Measurements from ENCODE around the gene GSE1. TPM values are rescaled to one million over a fixed set of nuclear protein-coding genes. Genes with fewer than 3 reads are reported as not detected.

GSE1 gene
- total RNA-seq, 1 experiment from 2014 or later: 90.2 TPM

GRCh38 chr16:85566561-85567100 is 46.5 kb upstream of the GSE1 start (continued):
- TF ChIP-seq ATF3 (IDR thresholded peaks at IDR 0.05): no peak

- no peak for ATAC-seq
Measured at GRCh38 chr16:85567101-85567866, 45.8 kb upstream of the GSE1 start.

More at GRCh38 chr16:85567101-85567866, 45.8 kb upstream of the GSE1 start:
- no peak overlapping the region for H3K4me2 ChIP-seq (ENCODE audit: low read length)
- peaks cover 24 to 49% of the 10 kb centered on the region in 2 experiments for H3K4me1 ChIP-seq (ENCODE audit: control insufficient read depth in 1 of 2, insufficient read depth in 2 of 2, low read length in 2 of 2)
- no peak for TF ChIP-seq TCF7L2 (IDR thresholded peaks at IDR 0.05; ENCODE audit: borderline replicate concordance, extremely low read depth, insufficient read depth, insufficient read length)
- no peak for TF ChIP-seq JUND (IDR thresholded peaks at IDR 0.05)
- no peak for TF ChIP-seq MAX (IDR thresholded peaks at IDR 0.05)
- no peak for TF ChIP-seq EZH2phosphoT487 (IDR thresholded peaks at IDR 0.05; ENCODE audit: borderline replicate concordance)
- no peak for TF ChIP-seq CTCF (IDR thresholded peaks at IDR 0.05 in 2 of 3, conservative IDR thresholded peaks at IDR 0.05 in 1 of 3; ENCODE audit: borderline replicate concordance in 1 of 3, insufficient read depth in 1 of 3, low read depth in 2 of 3, low read length in 2 of 3)
- TF ChIP-seq EGR1 (IDR thresholded peaks at IDR 0.05; ENCODE audit: low read depth): no peak
- TF ChIP-seq CEBPB (IDR thresholded peaks at IDR 0.05; ENCODE audit: low read depth): no peak
- no peak for TF ChIP-seq ZBTB33 (IDR thresholded peaks at IDR 0.05; ENCODE audit: extremely low read depth, insufficient replicate concordance, low read length)
- TF ChIP-seq ELF1 (IDR thresholded peaks at IDR 0.05; ENCODE audit: borderline replicate concordance, low read depth): no peak
- no peaks in the 10 kb centered on the region for H3K9me3 ChIP-seq (ENCODE audit: control insufficient read depth in 1 of 2, insufficient read depth in 1 of 2, low read depth in 1 of 2, low read length in 2 of 2)
- H3K27ac ChIP-seq (ENCODE audit: low read depth, low read length): no peak overlapping the region
- no TSS peak for BruUV-seq (replicated peaks)
- intact Hi-C loops (cut with micrococcal nuclease): no loop called here
- no peak overlapping the region for H3K9ac ChIP-seq (ENCODE audit: low read length)
- H4K20me1 ChIP-seq (ENCODE audit: insufficient read depth): peaks cover 3% of the 10 kb centered on the region; the same call in 1 of the 2 replicates
- no peak overlapping the region for H3K4me3 ChIP-seq (replicated peaks in 1 of 2; ENCODE audit: low read depth in 1 of 2, low read length in 2 of 2)
- CTCF ChIA-PET: interaction anchor here (2.0 kb wide), 1 partner anchor 8 kb away, joined by 7 read pairs; no protein-coding TSS in a partner anchor
- DNase-seq (ENCODE audit: low read depth, low spot score): no peak
- no peaks in the 10 kb centered on the region for H3K36me3 ChIP-seq (ENCODE audit: control insufficient read depth in 1 of 2, insufficient read depth in 2 of 2, low read length in 2 of 2)
- H3K9me2 ChIP-seq (ENCODE audit: insufficient read depth): no peaks in the 10 kb centered on the region
- no peak overlapping the region for H2AFZ ChIP-seq (ENCODE audit: low read depth, low read length, poor library complexity, severe bottlenecking)
- RAD21 ChIA-PET (ENCODE audit: low non-redundant PET in 1 of 2, low total read pairs in 2 of 2, uncharacterized antibody in 2 of 2, unreplicated experiment in 2 of 2): no interaction called here
- no peaks in the 10 kb centered on the region; the same call in 1 of the 2 replicates for H3K79me2 ChIP-seq (ENCODE audit: insufficient read depth, low read length)
- POLR2A ChIA-PET: interaction anchor here (1.2 kb wide), 1 partner anchor 44 kb away, joined by 3 read pairs; no protein-coding TSS in a partner anchor
- H3K27me3 ChIP-seq (ENCODE audit: insufficient read depth, low read length): no peaks in the 10 kb centered on the region
